GM23248 (cell line): ENCODE data around the gene BTBD19.

Source experiments
- EZH2 ChIP-seq: fragments of 200-600 bp; sonication (generic); IDR thresholded peaks from 2 replicates; pipeline ENCODE4 v1.6.1; 2018; ENCODE audit warnings: antibody characterized with exemption, mild to moderate bottlenecking; ENCODE audit not compliant: insufficient read depth, poor library complexity, severe bottlenecking
- EZH2phosphoT487 ChIP-seq: fragments of 200-600 bp; sonication (generic); IDR thresholded peaks from 2 replicates; pipeline ENCODE4 v1.6.1; 2018; ENCODE audit warnings: antibody characterized with exemption, moderate library complexity, mild to moderate bottlenecking, low read depth; ENCODE audit not compliant: insufficient read depth

GRCh38 chr1:44832056-44832705 is 23.9 kb downstream of the BTBD19 start:
- TF ChIP-seq EZH2: no peak
- no peak for TF ChIP-seq EZH2phosphoT487
